Pancreas (tissue), 10 donors: ENCODE results near the gene SLC27A5. TPM values are rescaled to one million over a fixed set of nuclear protein-coding genes. Genes with fewer than 3 reads are reported as not detected.

ENCODE experiments used
- ATAC-seq, 4 donors: fragments of 200-7000 bp; cut with Tn5 transposase; one replicate each; pipeline versions ENCODE4 v1.8.0 to v1.9.1; 2020; ENCODE audit warnings: mild to moderate bottlenecking in 4 of 4, moderate library complexity in 4 of 4
- DNase-seq, 6 donors: peaks; one replicate each; pipeline ENCODE4 v3.0.0-alpha.2; 2020
- FAIRE-seq: peaks from 2 replicates; lab custom pipeline; 2012; peaks lifted over from hg19 to GRCh38; lab: Jason Lieb, UNC
- H3K27ac ChIP-seq, 4 donors: fragments of 200-600 bp; sonication (generic); 1 replicate in 3 of 4; 2 replicates in 1 of 4; pipeline versions ENCODE4 v1.5.0 to v1.8.0; 2020
- H3K27me3 ChIP-seq, 4 donors: fragments of 200-600 bp; one replicate each; pipeline ENCODE4 v1.8.0; 2021
- H3K36me3 ChIP-seq, 3 donors: fragments of 200-600 bp; sonication (generic) in 1 of 3; one replicate each; pipeline versions ENCODE4 v1.5.0 to v1.8.0; 2020 to 2021
- H3K4me1 ChIP-seq, 3 donors: fragments of 200-600 bp; one replicate each; pipeline ENCODE4 v1.8.0; 2021
- H3K4me3 ChIP-seq, 4 donors: fragments of 200-600 bp; sonication (generic) in 2 of 4; one replicate each; pipeline versions ENCODE4 v1.5.0 to v1.8.0; 2020 to 2021
- H3K9me3 ChIP-seq, 4 donors: fragments of 200-600 bp; one replicate each; pipeline ENCODE4 v1.8.0; 2021
- CTCF ChIP-seq, 4 donors: fragments of 200-600 bp; sonication (generic) in 3 of 4; IDR thresholded peaks; one replicate each; pipeline versions ENCODE4 v1.5.0 to v1.8.0; 2021; ENCODE audit warnings: antibody characterized with exemption in 4 of 4
- WGBS, 2 donors: extraction: QIAGEN DNeasy Blood & Tissue Kit; methylation state at CpG; one replicate each; pipeline ENCODE4 v1.1.7; 2013; 5-methylcytosine and 5-hydroxymethylcytosine counted together
- intact Hi-C, 3 donors: fragments of 100-400 bp; cut with DNase I; formaldehyde crosslinking; loops; one replicate each; pipeline versions ENCODE4 v1.11.1 to v1.14.2; 2022
- polyA plus RNA-seq, 2 donors: library from polyadenylated mRNA; stranded (reverse); fragments of 200-250 nt; gene quantifications; one replicate each; pipeline ENCODE4 v1.2.3, GENCODE V29; 2013
- total RNA-seq, 6 donors: library from RNA; stranded (reverse); fragmentation: NEBNext Ultra II Directional in 4 of 6; extraction: Animal tissue kit (Norgen Biotek cat#: 25700) in 4 of 6; gene quantifications; one replicate each; pipeline versions ENCODE4 v1.2.1 to v1.2.4, GENCODE V29; 2021 to 2023
- donor health status: healthy with polysubstance abuse.
- donor health status: DM: no; HTN: no; CAD: no; lungs with moderate emphysema.
- donor health status: DM: no; HTN: no; CAD: no.
- donor health status: control.
- donor health status: control.
- donor health status: Bipolar disorder and iron deficiency.
- donor health status: DM: yes; HTN: yes; CAD: no.
- donor health status: DM: no; HTN: no; CAD: no.
- donor health status: DM: no; HTN: no; CAD: no.
- donor health status: DM: yes; HTN: yes; CAD: no.

The SLC27A5 gene
- total and polyA plus RNA-seq, 8 donors = 3.0 to 15.6 (median 6.1) TPM

- Histone ChIP-seq H3K27me3 (no peaks in the 10 kb centered on the region), H3K9me3 (no peaks in the 10 kb centered on the region), H3K4me1 (peaks cover 0 to 25% (median 14%) of the 10 kb centered on the region in 3 donors), H3K27ac (no peak overlapping the region), H3K4me3 (no peak overlapping the region), H3K36me3 (peaks cover 11 to 52% (median 29%) of the 10 kb centered on the region in 3 donors)
- FAIRE-seq (no peak), DNase-seq (no peak), ATAC-seq (no peak)
- intact Hi-C loops = no loop called here
- 91 to 95% methylated on average over 11 to 13 of the region's 13 CpGs for WGBS, 2 donors
- TF ChIP-seq CTCF (IDR thresholded peaks at IDR 0.05) = no peak
These were observed 38.8 kb upstream of the SLC27A5 start for GRCh38 chr19:58550362-58551122.

DNA sequence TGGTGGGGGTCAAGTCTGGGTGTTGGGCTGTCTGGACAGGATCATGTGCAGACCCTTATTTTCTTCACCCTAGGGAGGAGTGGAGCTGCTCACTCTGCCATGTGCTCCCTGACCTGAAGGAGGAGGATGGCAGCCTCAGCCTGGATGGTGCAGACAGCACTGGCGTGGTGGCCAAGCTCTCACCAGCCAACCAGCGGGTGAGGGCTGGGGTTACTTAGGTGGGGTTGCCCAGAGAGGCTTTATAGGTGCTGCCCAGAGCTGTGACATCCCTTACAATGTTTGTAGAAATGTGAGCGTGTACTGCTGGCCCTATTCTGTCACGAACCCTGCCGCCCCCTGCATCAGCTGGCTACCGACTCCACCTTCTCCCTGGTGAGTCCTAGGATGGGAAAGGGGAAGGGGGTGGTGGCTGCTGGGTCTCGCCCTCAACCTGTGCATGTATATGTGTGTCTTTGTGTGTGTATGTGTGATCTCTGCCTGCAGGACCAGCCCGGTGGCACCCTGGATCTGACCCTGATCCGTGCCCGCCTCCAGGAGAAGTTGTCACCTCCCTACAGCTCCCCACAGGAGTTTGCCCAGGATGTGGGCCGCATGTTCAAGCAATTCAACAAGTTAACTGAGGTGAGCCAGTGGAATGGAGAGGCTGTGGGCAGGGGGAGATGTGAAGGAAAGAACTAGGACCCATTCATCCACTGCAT, 38.0 kb upstream of the SLC27A5 start:
- ATAC-seq (no peak), DNase-seq (no peak), FAIRE-seq (no peak)
- no peak overlapping the region for H3K4me3 ChIP-seq
- no peaks in the 10 kb centered on the region for H3K9me3 ChIP-seq
- intact Hi-C loops = no loop called here
- H3K4me1 ChIP-seq = peaks cover 0 to 21% (median 14%) of the 10 kb centered on the region in 3 donors
- peaks cover 11 to 52% (median 29%) of the 10 kb centered on the region in 3 donors for H3K36me3 ChIP-seq
- no peaks in the 10 kb centered on the region for H3K27me3 ChIP-seq
- no peak overlapping the region for H3K27ac ChIP-seq
- WGBS, 2 donors = 88 to 94% methylated on average over 11 of the region's 11 CpGs
- TF ChIP-seq CTCF (IDR thresholded peaks at IDR 0.05) = no peak

- DNase-seq = peak in 2 of 6 donors; percentile 17 to 58
- no peak for FAIRE-seq
- TF ChIP-seq CTCF (IDR thresholded peaks at IDR 0.05) = no peak
- no peak overlapping the region for H3K27ac ChIP-seq
- peaks cover 0 to 18% (median 13%) of the 10 kb centered on the region in 3 donors for H3K4me1 ChIP-seq
- WGBS, 2 donors = 89 to 90% methylated on average over 20 of the region's 20 CpGs
- no peaks in the 10 kb centered on the region for H3K27me3 ChIP-seq
- intact Hi-C loops = no loop called here
- no peak for ATAC-seq
- H3K9me3 ChIP-seq = no peaks in the 10 kb centered on the region
- no peak overlapping the region for H3K4me3 ChIP-seq
- H3K36me3 ChIP-seq = peaks cover 11 to 52% (median 29%) of the 10 kb centered on the region in 3 donors
These were observed 37.3 kb upstream of the SLC27A5 start for GRCh38 chr19:58548859-58549663.

GRCh38 chr19:58547323-58548312, 35.8 kb upstream of the SLC27A5 start:
- TF ChIP-seq CTCF (IDR thresholded peaks at IDR 0.05) = no peak
- Histone ChIP-seq H3K4me1 (peaks cover 0 to 13% (median 8%) of the 10 kb centered on the region in 3 donors), H3K9me3 (no peaks in the 10 kb centered on the region), H3K27me3 (no peaks in the 10 kb centered on the region), H3K27ac (no peak overlapping the region), H3K36me3 (peaks cover 11 to 52% (median 29%) of the 10 kb centered on the region in 3 donors), H3K4me3 (no peak overlapping the region)
- ATAC-seq (no peak), DNase-seq (no peak), FAIRE-seq (no peak)
- intact Hi-C loops = no loop called here
- WGBS, 2 donors = 89 to 92% methylated on average over 18 of the region's 18 CpGs
